ENCODE data around the gene CDH11. TPM values are rescaled to one million over a fixed set of nuclear protein-coding genes. Genes with fewer than 3 reads are reported as not detected.

Gene CDH11
- total and polyA plus RNA-seq, 10 of the 15 experiments (the other 5 are each of a cell fraction or from before 2014, with no cell fraction given): 0.31 to 9.7 (median 0.87) TPM

GRCh38 chr16:64982581-64982980, 139.3 kb downstream of the CDH11 start:
- ChIA-PET CTCF (interaction anchor here (0.7 to 2.4 kb wide), 6 partner anchors 14 to 237 kb away, joined by 3 to 10 read pairs (median 3); no protein-coding TSS in a partner anchor), RAD21 (ENCODE audit: unreplicated experiment) (interaction anchor here (0.7 to 3.1 kb wide), 8 partner anchors 26 to 235 kb away, joined by 3 to 9 read pairs (median 3); no protein-coding TSS in a partner anchor), POLR2A (interaction anchor here (1.2 kb wide), 1 partner anchor 26 kb away, joined by 3 read pairs; no protein-coding TSS in a partner anchor), SMC1A (ENCODE audit: uncharacterized antibody, unreplicated experiment) (interaction anchor here (0.7 to 2.3 kb wide), 9 partner anchors 10 to 824 kb away, joined by 3 to 9 read pairs (median 4); no protein-coding TSS in a partner anchor)
- H3K9ac ChIP-seq (ENCODE audit: control insufficient read depth, insufficient read depth, low read length): no peak overlapping the region
- WGBS (ENCODE audit: insufficient coverage, insufficient replicate concordance, low lambda C conversion rate, missing lambda C conversion rate): 57% methylated on average over 3 of the region's 3 CpGs
- intact Hi-C loops (cut with micrococcal nuclease; ENCODE audit: unreplicated experiment) (no loop called here), in situ Hi-C loops (cut with MboI) (no loop called here)
- H3K79me2 ChIP-seq (ENCODE audit: control insufficient read depth, insufficient read depth, low read length): no peaks in the 10 kb centered on the region
- H3K9me3 ChIP-seq (replicated peaks; ENCODE audit: control insufficient read depth, insufficient read depth, low read length): no peaks in the 10 kb centered on the region
- H3K27me3 ChIP-seq (replicated peaks in 1 of 2; ENCODE audit: control insufficient read depth in 2 of 2, insufficient read depth in 2 of 2, low read length in 1 of 2): no peaks in the 10 kb centered on the region
- ATAC-seq (peak; percentile 47; the same call in 2 of the 3 replicates), DNase-seq (ENCODE audit: low read depth, low spot score) (no peak), FAIRE-seq (no peak)
- H2AFZ ChIP-seq (ENCODE audit: control insufficient read depth, low read depth, low read length): no peak overlapping the region
- no peaks in the 10 kb centered on the region for H3K4me1 ChIP-seq (ENCODE audit: control insufficient read depth, insufficient read depth, low read length)
- H3K36me3 ChIP-seq (ENCODE audit: control insufficient read depth in 2 of 2, insufficient read depth in 2 of 2, low read length in 1 of 2): no peaks in the 10 kb centered on the region
- H3K4me2 ChIP-seq (ENCODE audit: control insufficient read depth, insufficient read depth): no peak overlapping the region
- no peak overlapping the region for H3K27ac ChIP-seq (ENCODE audit: control insufficient read depth, insufficient read depth)
- H4K20me1 ChIP-seq (ENCODE audit: control insufficient read depth, insufficient read depth): no peaks in the 10 kb centered on the region
- no TSS peak for BruUV-seq (replicated peaks)
- no peak overlapping the region for H3K4me3 ChIP-seq
- no peak for TF ChIP-seq ZZZ3 (IDR thresholded peaks at IDR 0.05; ENCODE audit: control insufficient read depth, insufficient read length, low read depth)

- ChIA-PET CTCF (interaction anchor here (0.9 to 1.3 kb wide), 5 partner anchors 25 to 235 kb away, joined by 3 to 7 read pairs (median 4); no protein-coding TSS in a partner anchor), RAD21 (ENCODE audit: unreplicated experiment) (interaction anchor here (0.7 to 3.1 kb wide), 8 partner anchors 25 to 234 kb away, joined by 3 to 9 read pairs (median 3); no protein-coding TSS in a partner anchor), SMC1A (ENCODE audit: uncharacterized antibody, unreplicated experiment) (interaction anchor here (0.7 to 2.3 kb wide), 12 partner anchors 9 to 86 kb away, joined by 3 to 9 read pairs (median 4); no protein-coding TSS in a partner anchor), POLR2A (interaction anchor here (1.2 kb wide), 1 partner anchor 25 kb away, joined by 3 read pairs; no protein-coding TSS in a partner anchor)
- Histone ChIP-seq H3K4me3 (no peak overlapping the region), H3K79me2 (ENCODE audit: control insufficient read depth, insufficient read depth, low read length) (no peaks in the 10 kb centered on the region), H4K20me1 (ENCODE audit: control insufficient read depth, insufficient read depth) (no peaks in the 10 kb centered on the region), H3K9me3 (replicated peaks; ENCODE audit: control insufficient read depth, insufficient read depth, low read length) (no peaks in the 10 kb centered on the region), H3K4me2 (ENCODE audit: control insufficient read depth, insufficient read depth) (no peak overlapping the region), H3K9ac (ENCODE audit: control insufficient read depth, insufficient read depth, low read length) (no peak overlapping the region), H2AFZ (ENCODE audit: control insufficient read depth, low read depth, low read length) (no peak overlapping the region), H3K27me3 (replicated peaks in 1 of 2; ENCODE audit: control insufficient read depth in 2 of 2, insufficient read depth in 2 of 2, low read length in 1 of 2) (no peaks in the 10 kb centered on the region), H3K36me3 (ENCODE audit: control insufficient read depth in 2 of 2, insufficient read depth in 2 of 2, low read length in 1 of 2) (no peaks in the 10 kb centered on the region), H3K27ac (ENCODE audit: control insufficient read depth, insufficient read depth) (no peak overlapping the region), H3K4me1 (ENCODE audit: control insufficient read depth, insufficient read depth, low read length) (no peaks in the 10 kb centered on the region)
- no peak for DNase-seq (ENCODE audit: low read depth, low spot score)
- no peak for FAIRE-seq
- intact Hi-C loops (cut with micrococcal nuclease; ENCODE audit: unreplicated experiment): no loop called here
- BruUV-seq (replicated peaks): no TSS peak
- no peak for ATAC-seq
- no peak for TF ChIP-seq NFYB (IDR thresholded peaks at IDR 0.05; ENCODE audit: insufficient read depth, low read depth, low read length)
- TF ChIP-seq HDGF (IDR thresholded peaks at IDR 0.05): no peak
- TF ChIP-seq ZBTB11 (CRISPR knock-in tag; IDR thresholded peaks at IDR 0.05): no peak
- TF ChIP-seq TARDBP (IDR thresholded peaks at IDR 0.05; ENCODE audit: borderline replicate concordance): no peak
- no peak for TF ChIP-seq MTA2 (IDR thresholded peaks at IDR 0.05; ENCODE audit: low read depth)
- TF ChIP-seq, protein P1, sequence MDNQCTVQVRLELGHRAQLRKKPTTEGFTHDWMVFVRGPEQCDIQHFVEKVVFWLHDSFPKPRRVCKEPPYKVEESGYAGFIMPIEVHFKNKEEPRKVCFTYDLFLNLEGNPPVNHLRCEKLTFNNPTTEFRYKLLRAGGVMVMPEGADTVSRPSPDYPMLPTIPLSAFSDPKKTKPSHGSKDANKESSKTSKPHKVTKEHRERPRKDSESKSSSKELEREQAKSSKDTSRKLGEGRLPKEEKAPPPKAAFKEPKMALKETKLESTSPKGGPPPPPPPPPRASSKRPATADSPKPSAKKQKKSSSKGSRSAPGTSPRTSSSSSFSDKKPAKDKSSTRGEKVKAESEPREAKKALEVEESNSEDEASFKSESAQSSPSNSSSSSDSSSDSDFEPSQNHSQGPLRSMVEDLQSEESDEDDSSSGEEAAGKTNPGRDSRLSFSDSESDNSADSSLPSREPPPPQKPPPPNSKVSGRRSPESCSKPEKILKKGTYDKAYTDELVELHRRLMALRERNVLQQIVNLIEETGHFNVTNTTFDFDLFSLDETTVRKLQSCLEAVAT (IDR thresholded peaks at IDR 0.05): no peak
- no peak for TF ChIP-seq NR2C1 (IDR thresholded peaks at IDR 0.05)
- no peak for TF ChIP-seq MAX (IDR thresholded peaks at IDR 0.05; ENCODE audit: low read depth, low read length)
- TF ChIP-seq NFYA (IDR thresholded peaks at IDR 0.05; ENCODE audit: borderline replicate concordance, low read depth, low read length): no peak
- in situ Hi-C loops (cut with MboI): no loop called here
- WGBS (ENCODE audit: insufficient coverage, insufficient replicate concordance, low lambda C conversion rate, missing lambda C conversion rate): 16% methylated on average over 11 of the region's 11 CpGs
These were observed 140.1 kb downstream of the CDH11 start for GRCh38 chr16:64981568-64982281.

All from GM12878 (cell line).